HepG2 (cell line): ENCODE results near the gene ZNF287. TPM values are rescaled to one million over a fixed set of nuclear protein-coding genes. Genes with fewer than 3 reads are reported as not detected.

Experiments used
- CREB1 ChIP-seq, 2 experiments: fragments of 450-650 bp in 1 of 2; IDR thresholded peaks; 2 replicates each; pipeline ENCODE4 v1.6.1; 2016 to 2017; ENCODE audit warnings: control low read depth in 1 of 2, mild to moderate bottlenecking in 1 of 2, missing compliant biosample characterization in 1 of 2, missing genetic modification characterization in 1 of 2
- FLYWCH1 ChIP-seq: sonication (generic); formaldehyde crosslinking; IDR thresholded peaks from 2 replicates; pipeline ENCODE4 v1.8.1; 2023; ENCODE audit warnings: mild to moderate bottlenecking, missing genetic modification reagents
- FOXA1 ChIP-seq, 2 experiments: fragments of 450-650 bp in 1 of 2; sonication (generic) in 1 of 2; formaldehyde crosslinking in 1 of 2; IDR thresholded peaks; 2 replicates each; pipeline versions ENCODE4 v1.4.0 to v1.6.1; 2016 to 2020; ENCODE audit warnings: missing genetic modification reagents in 1 of 2
- FOXA3 ChIP-seq: IDR thresholded peaks from 2 replicates; pipeline ENCODE4 v1.6.1; 2016; ENCODE audit warnings: missing genetic modification reagents, missing compliant biosample characterization
- FOXO4 ChIP-seq: sonication (generic); formaldehyde crosslinking; conservative IDR thresholded peaks from 2 replicates; pipeline ENCODE4 v1.8.1; 2023; ENCODE audit warnings: missing genetic modification reagents
- HHEX ChIP-seq: IDR thresholded peaks from 2 replicates; pipeline ENCODE4 v1.6.1; 2016; ENCODE audit warnings: control low read depth
- IRF9 ChIP-seq: sonication (generic); formaldehyde crosslinking; IDR thresholded peaks from 2 replicates; pipeline ENCODE4 v1.8.0; 2022; ENCODE audit warnings: missing genetic modification reagents, mild to moderate bottlenecking, borderline replicate concordance
- KAT2B ChIP-seq: fragments of 150-350 bp; IDR thresholded peaks from 2 replicates; pipeline ENCODE4 v1.6.1; 2014; ENCODE audit warnings: low read depth, low read length, borderline replicate concordance
- MED1 ChIP-seq: sonication (generic); formaldehyde crosslinking; IDR thresholded peaks from 2 replicates; pipeline ENCODE4 v1.4.0; 2020; ENCODE audit warnings: missing genetic modification reagents
- MIER3 ChIP-seq: IDR thresholded peaks from 2 replicates; pipeline ENCODE4 v1.6.1; 2016; ENCODE audit warnings: missing compliant biosample characterization, borderline replicate concordance
- MYPOP ChIP-seq: sonication (generic); formaldehyde crosslinking; IDR thresholded peaks from 2 replicates; pipeline ENCODE4 v1.8.1; 2023; ENCODE audit warnings: mild to moderate bottlenecking, moderate library complexity, missing genetic modification reagents
- RFX3 ChIP-seq: IDR thresholded peaks from 2 replicates; pipeline ENCODE4 v1.6.1; 2016; ENCODE audit warnings: missing biosample characterization, missing genetic modification reagents
- RXRB ChIP-seq: IDR thresholded peaks from 2 replicates; pipeline ENCODE4 v1.6.1; 2016; ENCODE audit warnings: borderline replicate concordance, missing genetic modification reagents, missing compliant biosample characterization
- SAP130 ChIP-seq: IDR thresholded peaks from 2 replicates; pipeline ENCODE4 v1.6.1; 2016; ENCODE audit warnings: low read depth
- SOX6 ChIP-seq, 2 experiments: fragments of 450-650 bp in 1 of 2; sonication (generic) in 1 of 2; formaldehyde crosslinking in 1 of 2; IDR thresholded peaks; 2 replicates each; pipeline versions ENCODE4 v1.4.0 to v1.6.1; 2017 to 2020; ENCODE audit warnings: antibody characterized with exemption in 1 of 2, mild to moderate bottlenecking in 1 of 2, missing genetic modification reagents in 1 of 2
- TFDP1 ChIP-seq: IDR thresholded peaks from 2 replicates; pipeline ENCODE4 v1.6.1; 2016; ENCODE audit warnings: missing compliant biosample characterization, missing genetic modification reagents, borderline replicate concordance
- YEATS4 ChIP-seq: sonication (generic); formaldehyde crosslinking; IDR thresholded peaks from 2 replicates; pipeline ENCODE4 v1.4.0; 2020; ENCODE audit warnings: missing genetic modification reagents, borderline replicate concordance
- ZFP1 ChIP-seq: IDR thresholded peaks from 2 replicates; pipeline ENCODE4 v1.6.1; 2016
- ZNF10 ChIP-seq: sonication (generic); formaldehyde crosslinking; IDR thresholded peaks from 2 replicates; pipeline ENCODE4 v1.4.0; 2020; ENCODE audit warnings: mild to moderate bottlenecking, low read depth, missing genetic modification reagents, borderline replicate concordance
- ZNF343 ChIP-seq: sonication (generic); formaldehyde crosslinking; IDR thresholded peaks from 2 replicates; pipeline ENCODE4 v1.4.0; 2020; ENCODE audit warnings: mild to moderate bottlenecking, missing genetic modification reagents
- ZNF660 ChIP-seq: sonication (generic); formaldehyde crosslinking; IDR thresholded peaks from 2 replicates; pipeline ENCODE4 v1.5.1; 2020; ENCODE audit warnings: mild to moderate bottlenecking, low read depth, missing genetic modification reagents, borderline replicate concordance
- ZNF670 ChIP-seq: sonication (generic); formaldehyde crosslinking; IDR thresholded peaks from 2 replicates; pipeline ENCODE4 v1.8.0; 2022; ENCODE audit warnings: mild to moderate bottlenecking, missing genetic modification reagents, borderline replicate concordance
- ZNF784 ChIP-seq: sonication (generic); formaldehyde crosslinking; IDR thresholded peaks from 2 replicates; pipeline ENCODE4 v1.5.1; 2020; ENCODE audit warnings: missing genetic modification reagents, mild to moderate bottlenecking, borderline replicate concordance
- ZNF878 ChIP-seq: sonication (generic); formaldehyde crosslinking; IDR thresholded peaks from 2 replicates; pipeline ENCODE4 v1.8.1; 2023; ENCODE audit warnings: mild to moderate bottlenecking, missing genetic modification reagents, moderate library complexity
- polyA plus RNA-seq, 8 experiments: library from polyadenylated mRNA; depleted of rRNA in 3 of 8; stranded (reverse) in 7 of 8; unstranded in 1 of 8; fragments of >200 nt; fragmentation: Illumina TruSeq in 4 of 8; extraction: Trizol in 4 of 8; gene quantifications; 2 replicates each; pipeline versions ENCODE4 v1.2.1 to v1.2.3, GENCODE V29; 2011 to 2016; ENCODE audit warnings: low read depth in 4 of 8, missing spikeins in 1 of 8, mixed read lengths in 1 of 8; ENCODE audit not compliant: insufficient read depth in 1 of 8
- total RNA-seq, 5 experiments: library from RNA; depleted of rRNA; stranded (reverse); fragments of >200 nt; fragmentation: Illumina TruSeq; extraction: Trizol; gene quantifications; 2 replicates each; pipeline ENCODE4 v1.2.3, GENCODE V29; 2016; ENCODE audit warnings: low read depth in 1 of 5

The ZNF287 gene
- total and polyA plus RNA-seq, 2 of the 13 experiments (the other 11 are each of a cell fraction or from before 2014, with no cell fraction given) = 0.21 TPM; not detected in 1

- TF ChIP-seq SAP130 = peak; percentile 40; the same call in 1 of the 2 replicates
- peak; percentile 50 for TF ChIP-seq MED1
- no peak for TF ChIP-seq SOX6 (IDR thresholded peaks at IDR 0.05)
- TF ChIP-seq SOX6 (CRISPR knock-in tag; IDR thresholded peaks at IDR 0.05) = peak; percentile 64
- no peak for TF ChIP-seq FLYWCH1
- TF ChIP-seq ZNF784 (CRISPR knock-in tag) = no peak
- TF ChIP-seq CREB1 (IDR thresholded peaks at IDR 0.05) = no peak
- TF ChIP-seq CREB1 (CRISPR knock-in tag; IDR thresholded peaks at IDR 0.05) = peak; percentile 53; the same call in 1 of the 2 replicates
- TF ChIP-seq ZNF670 = peak; percentile 77
- peak; percentile 35; the same call in 1 of the 2 replicates for TF ChIP-seq ZNF878 (CRISPR knock-in tag)
- TF ChIP-seq MYPOP (CRISPR knock-in tag) = no peak
- TF ChIP-seq ZFP1 (CRISPR knock-in tag) = 0 out of 2 replicates have a peak, but pooled peaks have one; percentile 62
- no peak for TF ChIP-seq TFDP1 (CRISPR knock-in tag)
- TF ChIP-seq ZNF343 = no peak
- TF ChIP-seq IRF9 (CRISPR knock-in tag) = no peak
- TF ChIP-seq HHEX (CRISPR knock-in tag) = peak; percentile 60; the same call in 1 of the 2 replicates
- TF ChIP-seq MIER3 (CRISPR knock-in tag) = peak; percentile 91; the same call in 1 of the 2 replicates
- no peak for TF ChIP-seq FOXA1 (IDR thresholded peaks at IDR 0.05)
- TF ChIP-seq FOXA1 (CRISPR knock-in tag; IDR thresholded peaks at IDR 0.05) = peak; percentile 51; the same call in 1 of the 2 replicates
- TF ChIP-seq FOXO4 (CRISPR knock-in tag) = no peak
- TF ChIP-seq RFX3 (CRISPR knock-in tag) = 0 out of 2 replicates have a peak, but pooled peaks have one; percentile 14
- no peak for TF ChIP-seq YEATS4 (CRISPR knock-in tag)
- TF ChIP-seq ZNF10 (CRISPR knock-in tag) = no peak
- TF ChIP-seq RXRB = 0 out of 2 replicates have a peak, but pooled peaks have one; percentile 30
- TF ChIP-seq ZNF660 (CRISPR knock-in tag) = no peak
- peak; percentile 93 for TF ChIP-seq FOXA3 (CRISPR knock-in tag)
- TF ChIP-seq KAT2B = peak; percentile 83
These were observed 24.5 kb upstream of the ZNF287 start (continued) for GRCh38 chr17:16593356-16594102.
